NCI-H345 treated with DMSO at 0.1 percent for 48 hours (cell line): ENCODE data around the gene HOXD12.

Source experiments
- DNase-seq: peaks from one replicate; lab custom pipeline; 2025; ENCODE audit not compliant: unreplicated experiment; lab: John Stamatoyannopoulos, UW

The HOXD12 gene

GRCh38 chr2:176105078-176105729, 5.6 kb downstream of the HOXD12 start:
- no peak for DNase-seq

- DNase-seq: no peak
Observed at GRCh38 chr2:176105730-176106580, 6.4 kb downstream of the HOXD12 start.

DNA sequence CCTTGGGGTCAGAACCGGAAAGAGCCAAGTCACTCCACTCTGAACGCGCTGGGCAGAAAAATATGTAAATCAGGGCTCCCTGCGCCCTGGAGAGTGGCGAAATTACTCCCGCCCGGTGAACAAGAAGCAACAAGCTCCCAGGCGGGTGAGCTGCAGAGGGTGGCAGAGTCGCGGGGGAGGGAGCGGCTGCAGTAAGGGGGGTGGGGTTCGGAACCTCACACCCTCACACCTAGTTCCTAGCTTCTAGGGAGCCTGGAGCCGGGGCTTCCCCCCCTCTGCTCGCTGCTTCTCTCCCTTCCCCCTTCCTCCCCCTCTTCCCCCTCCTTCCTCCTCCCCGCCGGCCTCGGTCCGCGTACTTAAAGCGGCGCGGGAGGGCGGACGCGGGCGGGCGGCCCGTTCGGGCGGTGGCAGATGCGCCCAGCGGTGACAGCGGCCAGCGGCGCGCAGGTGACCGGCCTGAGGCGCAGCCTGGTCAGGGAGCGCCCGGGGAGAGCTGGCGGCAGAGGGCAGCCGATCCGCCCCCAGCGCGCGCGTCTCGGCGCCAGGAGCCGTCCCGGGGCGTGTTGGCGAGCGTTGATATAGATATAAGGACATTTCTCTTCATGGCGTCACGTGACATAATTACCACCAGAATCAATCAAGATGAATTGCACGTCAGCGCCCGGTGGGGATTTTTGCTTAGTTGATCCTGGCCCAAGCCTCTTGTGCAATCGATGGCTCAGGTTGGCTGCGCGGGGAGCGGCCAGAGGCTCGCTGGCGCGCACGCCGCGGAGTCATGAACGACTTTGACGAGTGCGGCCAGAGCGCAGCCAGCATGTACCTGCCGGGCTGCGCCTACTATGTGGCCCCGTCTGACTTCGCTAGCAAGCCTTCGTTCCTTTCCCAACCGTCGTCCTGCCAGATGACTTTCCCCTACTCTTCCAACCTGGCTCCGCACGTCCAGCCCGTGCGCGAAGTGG, 7.3 kb downstream of the HOXD12 start, which contains the start of gene HOXD11:
Gene HOXD11, plus strand, starts transcription at position 700 of the 959 bp plus-strand sequence. Its CDS starts 76 bp downstream, at position 776.
- peak; percentile 47 for DNase-seq

GRCh38 chr2:176107731-176108181, 8.2 kb downstream of the HOXD12 start:
- no peak for DNase-seq

DNA sequence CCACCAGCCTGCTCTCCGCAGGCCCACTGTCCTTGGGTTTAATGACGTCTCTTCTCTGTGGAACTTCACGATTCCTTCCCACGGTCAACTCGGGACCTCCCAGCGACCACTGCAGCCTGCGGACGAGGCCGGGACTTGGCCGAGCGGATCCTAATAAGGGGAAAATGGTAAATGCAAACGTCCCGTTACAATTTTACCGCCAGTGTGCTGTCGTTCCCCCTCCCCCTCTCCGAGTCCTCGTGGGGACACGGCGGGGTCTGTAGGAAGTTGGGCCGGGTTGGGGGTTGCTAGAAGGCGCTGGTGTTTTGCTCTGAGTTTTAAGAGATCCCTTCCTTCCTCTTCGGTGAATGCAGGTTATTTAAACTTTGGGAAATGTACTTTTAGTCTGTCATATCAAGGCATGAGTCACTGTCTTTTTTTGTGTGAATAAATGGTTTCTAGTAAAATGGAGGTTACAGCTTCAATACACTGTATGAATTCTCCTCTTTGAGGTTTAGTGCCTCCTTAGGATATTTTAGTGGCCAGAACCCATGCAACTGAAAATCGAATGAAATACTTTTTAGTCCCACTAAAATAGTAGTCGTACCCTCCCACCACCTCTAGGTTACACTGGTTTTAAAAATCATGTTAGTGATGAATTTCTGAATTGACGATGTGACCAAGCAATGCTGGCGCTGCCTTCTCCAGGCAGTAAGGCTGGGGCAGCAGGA, 9.8 kb downstream of the HOXD12 start:
- no peak for DNase-seq

- DNase-seq: no peak
Observed at GRCh38 chr2:176109946-176110345, 10.4 kb downstream of the HOXD12 start.

DNA sequence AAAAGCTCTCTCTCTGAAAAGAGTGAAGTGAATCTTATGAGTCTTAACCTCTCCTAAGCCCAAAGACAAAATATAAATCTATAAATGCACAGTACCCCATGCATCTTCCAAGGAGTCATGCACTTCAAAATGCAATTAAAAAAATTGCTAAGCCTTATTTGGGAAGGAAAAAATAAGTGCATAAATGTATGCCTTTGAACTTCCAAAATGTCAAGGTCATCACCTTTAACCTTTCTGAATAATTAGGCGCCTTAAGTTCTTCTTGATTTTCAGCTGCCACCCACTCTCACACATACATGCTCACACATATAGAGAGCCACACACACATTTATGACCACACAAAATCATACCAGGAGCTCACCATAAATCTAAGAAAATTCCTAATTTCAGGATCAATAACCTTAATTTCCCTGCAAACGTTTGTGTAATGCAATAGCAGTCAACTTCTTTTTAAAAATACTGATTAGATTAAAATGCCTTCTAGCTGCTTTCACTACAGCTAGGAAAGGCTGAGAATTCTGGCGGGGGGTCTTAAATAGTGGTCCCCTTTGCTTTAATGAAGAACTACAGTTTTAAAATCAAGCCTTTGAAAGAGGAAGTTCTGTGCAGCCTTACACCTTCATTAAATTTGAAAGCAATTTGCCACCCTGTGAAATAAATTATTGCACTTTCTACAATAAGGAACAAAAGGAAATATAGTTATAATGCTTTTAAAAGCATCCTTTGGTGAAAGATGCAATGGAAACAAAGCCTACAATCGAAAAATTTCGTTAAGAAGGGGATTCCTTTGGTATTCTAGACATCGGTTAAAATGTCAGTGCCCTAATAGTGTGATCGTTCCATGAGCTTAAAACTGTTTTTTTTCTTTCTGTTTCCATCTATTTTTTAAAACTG, 11.1 kb downstream of the HOXD12 start:
- DNase-seq: no peak

GRCh38 chr2:176111309-176111663, 11.7 kb downstream of the HOXD12 start:
- DNase-seq: no peak

GRCh38 chr2:176111846-176112374, 12.3 kb downstream of the HOXD12 start:
- DNase-seq: no peak

DNA sequence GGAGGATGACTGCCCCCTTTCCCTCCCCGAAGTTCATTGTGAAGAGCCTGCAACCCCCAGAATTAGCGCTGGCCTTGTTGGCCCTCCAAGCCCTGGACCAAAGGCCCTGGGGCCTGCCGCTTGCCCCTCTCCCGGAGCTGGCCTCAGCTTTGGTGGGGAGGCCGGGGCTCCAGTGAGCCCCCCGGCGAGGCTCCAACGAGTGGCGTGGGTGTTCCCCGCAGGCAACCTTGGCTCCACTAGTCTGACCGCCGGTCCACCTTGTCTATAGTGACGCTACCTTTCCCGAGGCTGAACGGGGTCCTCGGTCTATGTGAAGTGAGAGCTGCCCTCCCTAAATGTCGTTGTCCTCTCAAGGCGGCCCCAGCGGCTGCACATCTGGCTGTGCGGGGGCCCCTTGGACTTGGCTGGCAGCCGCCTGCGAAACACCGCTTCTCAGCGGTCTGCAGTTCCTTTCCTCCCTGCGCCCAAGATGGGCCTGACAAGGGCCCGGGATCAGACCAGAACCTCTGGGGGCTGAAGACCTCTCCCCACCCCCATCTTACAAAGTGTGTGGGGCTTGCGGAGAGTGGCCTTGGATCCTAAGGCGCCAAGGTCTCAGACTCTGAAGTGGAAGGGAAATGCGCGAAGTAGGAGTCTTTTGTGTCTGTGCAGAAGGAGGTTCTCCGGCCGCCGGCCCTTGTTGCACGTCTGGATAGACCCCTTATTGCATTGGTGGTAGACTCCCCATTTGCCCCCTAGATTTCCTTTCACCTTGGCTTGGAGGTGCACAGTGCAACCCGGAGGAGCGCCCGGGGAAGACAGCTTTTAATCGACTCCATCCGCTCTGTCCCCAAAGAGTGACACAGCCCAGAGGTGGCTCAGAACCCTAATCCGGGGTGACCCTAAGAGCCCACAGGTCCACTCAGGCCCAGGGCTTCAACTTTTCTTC, 13.0 kb downstream of the HOXD12 start:
- DNase-seq: no peak

DNA sequence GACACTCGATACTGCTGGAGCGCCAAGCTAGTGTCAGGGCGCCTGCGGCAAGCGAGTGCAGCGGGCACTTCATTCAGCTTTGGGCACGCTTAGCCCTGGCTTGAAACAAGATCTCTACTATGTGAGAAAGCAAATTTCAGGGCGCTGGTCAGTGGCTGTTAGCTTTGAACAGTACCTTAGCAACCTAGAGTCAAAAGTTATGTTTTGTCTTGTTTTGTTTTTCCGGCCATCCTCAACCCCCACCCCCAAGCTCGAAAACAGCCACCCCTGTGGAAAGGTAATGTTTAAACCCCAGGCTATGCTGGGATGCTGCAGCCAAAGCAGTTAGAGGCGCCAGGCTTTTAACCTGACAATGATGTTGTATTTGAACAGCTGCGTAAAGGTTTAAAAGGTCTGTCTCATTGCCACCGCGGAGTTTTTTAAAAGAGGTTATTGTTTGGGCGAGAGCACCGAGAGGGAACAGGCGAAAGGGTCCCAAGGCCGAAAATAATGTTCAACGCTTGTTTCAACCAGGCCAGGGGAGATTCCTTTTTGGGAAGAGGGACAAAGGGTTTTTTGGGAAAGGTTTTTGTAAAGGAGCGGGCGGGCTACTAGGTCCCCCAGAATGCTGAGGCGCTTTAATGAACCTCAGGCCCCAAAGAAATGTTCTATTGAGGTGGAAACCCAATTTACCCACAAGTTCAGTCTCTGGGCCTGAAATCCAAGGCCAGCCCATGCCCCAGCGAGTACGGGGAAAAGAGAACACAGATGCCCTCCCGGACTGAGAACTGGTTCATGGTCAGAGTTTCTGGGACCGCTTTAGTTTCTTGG, 14.7 kb downstream of the HOXD12 start:
- peak; percentile 70 for DNase-seq

DNA sequence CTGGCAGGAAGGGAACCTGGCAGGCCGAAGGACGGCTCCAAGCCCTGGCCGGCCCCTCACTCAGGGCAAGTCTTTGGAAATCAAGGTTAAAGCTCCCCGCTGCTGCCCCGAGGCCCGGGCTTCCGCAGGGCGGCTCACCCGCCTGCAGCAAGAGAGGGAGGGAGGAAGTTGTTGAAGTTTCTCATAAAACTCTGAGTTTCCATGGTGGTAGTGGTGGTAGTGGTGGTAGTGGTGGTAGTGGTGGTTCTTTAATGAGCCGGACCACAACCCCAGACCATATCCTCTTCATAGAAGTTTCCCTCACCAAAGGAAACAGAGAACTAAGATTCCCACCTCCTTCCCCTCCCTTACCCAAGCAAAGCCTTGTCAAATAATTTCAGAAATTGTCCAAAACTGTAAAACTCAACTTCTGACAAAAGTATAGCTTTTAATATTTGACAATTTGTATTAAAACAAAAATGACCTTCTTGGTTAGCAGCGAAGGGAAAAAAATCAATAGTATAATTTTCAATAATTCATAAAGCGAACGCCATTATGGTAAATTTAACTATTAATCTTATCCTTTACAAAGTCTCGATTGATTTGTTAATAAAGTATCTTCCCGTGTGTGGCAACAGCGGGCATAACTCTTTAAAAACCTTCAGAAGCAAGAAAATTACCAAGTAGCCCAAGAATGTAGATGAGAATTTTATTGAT, 15.5 kb downstream of the HOXD12 start:
- no peak for DNase-seq

GRCh38 chr2:176115883-176116813, 16.6 kb downstream of the HOXD12 start, which contains the start of gene HOXD10:
Gene HOXD10 (plus strand): TSS chr2:176116778. CDS start chr2:176116834, 56 bp downstream.
- no peak for DNase-seq

DNA sequence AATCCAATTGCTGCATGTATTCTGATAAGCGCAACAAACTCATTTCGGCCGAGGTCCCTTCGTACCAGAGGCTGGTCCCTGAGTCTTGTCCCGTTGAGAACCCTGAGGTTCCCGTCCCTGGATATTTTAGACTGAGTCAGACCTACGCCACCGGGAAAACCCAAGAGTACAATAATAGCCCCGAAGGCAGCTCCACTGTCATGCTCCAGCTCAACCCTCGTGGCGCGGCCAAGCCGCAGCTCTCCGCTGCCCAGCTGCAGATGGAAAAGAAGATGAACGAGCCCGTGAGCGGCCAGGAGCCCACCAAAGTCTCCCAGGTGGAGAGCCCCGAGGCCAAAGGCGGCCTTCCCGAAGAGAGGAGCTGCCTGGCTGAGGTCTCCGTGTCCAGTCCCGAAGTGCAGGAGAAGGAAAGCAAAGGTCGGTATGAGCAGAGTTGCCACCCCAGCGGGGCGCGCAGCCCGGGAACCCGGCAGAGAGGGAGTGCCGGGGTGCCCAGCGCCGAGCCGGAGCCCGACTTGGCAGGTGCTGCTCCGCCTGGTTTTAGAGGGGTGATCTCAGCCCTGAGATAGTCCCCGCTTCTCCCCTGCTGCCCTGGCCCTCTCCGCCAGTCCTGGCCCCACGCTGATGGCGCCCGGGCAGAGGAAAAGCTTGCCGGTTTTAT, 17.7 kb downstream of the HOXD12 start:
- no peak for DNase-seq

DNA sequence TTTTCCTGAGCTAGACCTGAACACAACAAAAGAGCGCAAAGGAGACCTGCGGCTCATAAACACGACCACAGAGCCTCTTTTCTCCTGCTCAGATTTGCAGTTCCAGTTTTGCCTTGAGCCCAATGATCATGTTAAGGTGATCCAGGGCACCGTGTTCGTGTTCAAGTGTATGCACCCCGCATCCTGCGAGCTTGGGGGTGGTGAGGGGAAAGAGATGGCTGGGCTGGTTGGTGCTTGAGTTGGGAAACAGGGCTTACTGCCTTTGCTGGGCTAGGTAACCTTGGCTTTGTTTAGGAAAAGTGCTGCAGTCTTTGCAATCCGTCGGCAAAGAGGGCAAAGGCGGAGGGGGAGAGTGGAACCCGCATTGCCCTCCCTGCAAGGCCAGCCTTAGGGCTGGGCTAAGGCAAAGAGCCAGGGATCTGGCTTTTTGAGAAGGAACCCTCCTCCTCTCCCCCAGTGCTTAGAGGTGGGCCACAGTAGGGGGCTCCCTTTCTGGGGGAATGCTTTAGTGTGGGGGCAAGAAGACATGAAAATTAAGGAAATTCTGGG, 18.3 kb downstream of the HOXD12 start:
- no peak for DNase-seq
